H9 (cell line): ENCODE data around the gene SYNPO2. TPM values are rescaled to one million over a fixed set of nuclear protein-coding genes. Genes with fewer than 3 reads are reported as not detected.

ENCODE experiments used
- DNase-seq: peaks from one replicate; pipeline ENCODE4 v3.0.0-alpha.2; 2017
- H2AFZ ChIP-seq: one replicate; pipeline ENCODE4 v1.6.1; 2013; ENCODE audit warnings: mild to moderate bottlenecking, low read length, control low read depth, moderate library complexity
- H2AK5ac ChIP-seq: 2 replicates; pipeline ENCODE4 v1.6.1; 2013; ENCODE audit warnings: low read length, control low read depth, mixed read lengths; ENCODE audit not compliant: insufficient read length
- H2BK120ac ChIP-seq: one replicate; pipeline ENCODE4 v1.6.1; 2013; ENCODE audit warnings: low read depth, mild to moderate bottlenecking, low read length, control low read depth, inconsistent platforms; ENCODE audit not compliant: poor library complexity, severe bottlenecking
- H2BK12ac ChIP-seq: 2 replicates; pipeline ENCODE4 v1.6.1; 2013; ENCODE audit warnings: low read length, control low read depth, mixed read lengths, low read depth; ENCODE audit not compliant: insufficient read length
- H2BK15ac ChIP-seq: 2 replicates; pipeline ENCODE4 v1.6.1; 2013; ENCODE audit warnings: low read depth, low read length, control low read depth
- H2BK20ac ChIP-seq: one replicate; pipeline ENCODE4 v1.6.1; 2013; ENCODE audit warnings: low read depth, mild to moderate bottlenecking, low read length, control low read depth, inconsistent platforms; ENCODE audit not compliant: poor library complexity, severe bottlenecking
- H2BK5ac ChIP-seq: 2 replicates; pipeline ENCODE4 v1.6.1; 2013; ENCODE audit warnings: low read length, control low read depth, mixed read lengths; ENCODE audit not compliant: insufficient read length
- H3K14ac ChIP-seq: 2 replicates; pipeline ENCODE4 v1.6.1; 2013; ENCODE audit warnings: low read length, control low read depth; ENCODE audit not compliant: insufficient read depth
- H3K18ac ChIP-seq: 2 replicates; pipeline ENCODE4 v1.6.1; 2013; ENCODE audit warnings: low read depth, mild to moderate bottlenecking, mixed read lengths, low read length, control low read depth; ENCODE audit not compliant: insufficient read length
- H3K23ac ChIP-seq: 2 replicates; pipeline ENCODE4 v1.6.1; 2013; ENCODE audit warnings: low read length, control low read depth, mixed read lengths, low read depth; ENCODE audit not compliant: insufficient read length
- H3K23me2 ChIP-seq: 2 replicates; pipeline ENCODE4 v1.6.1; 2013; ENCODE audit warnings: low read depth, mild to moderate bottlenecking, mixed read lengths, low read length, control low read depth; ENCODE audit not compliant: insufficient read length, poor library complexity, severe bottlenecking
- H3K27ac ChIP-seq: 2 replicates; pipeline ENCODE4 v1.5.1; 2013; ENCODE audit warnings: low read length, control low read depth, mixed read lengths, low read depth; ENCODE audit not compliant: insufficient read length
- H3K27me3 ChIP-seq: 2 replicates; pipeline ENCODE4 v1.6.1; 2013; ENCODE audit warnings: low read length, control low read depth, inconsistent platforms; ENCODE audit not compliant: insufficient read depth
- H3K4ac ChIP-seq: 2 replicates; pipeline ENCODE4 v1.6.1; 2013; ENCODE audit warnings: low read depth, mild to moderate bottlenecking, control low read depth, inconsistent platforms, low read length, moderate library complexity
- H3K4me1 ChIP-seq: 2 replicates; pipeline ENCODE4 v1.6.1; 2013; ENCODE audit warnings: low read length, control low read depth, inconsistent platforms; ENCODE audit not compliant: insufficient read depth
- H3K4me2 ChIP-seq: 2 replicates; pipeline ENCODE4 v1.6.1; 2013; ENCODE audit warnings: low read length, control low read depth, mixed read lengths; ENCODE audit not compliant: insufficient read length, insufficient read depth
- H3K56ac ChIP-seq: 2 replicates; pipeline ENCODE4 v1.6.1; 2013; ENCODE audit warnings: low read depth, mild to moderate bottlenecking, mixed read lengths, low read length, control low read depth; ENCODE audit not compliant: insufficient read length
- H3K79me1 ChIP-seq: 2 replicates; pipeline ENCODE4 v1.6.1; 2013; ENCODE audit warnings: low read depth, mild to moderate bottlenecking, moderate library complexity, low read length, control low read depth, inconsistent platforms; ENCODE audit not compliant: insufficient read depth, poor library complexity, severe bottlenecking
- H3K79me2 ChIP-seq: 2 replicates; pipeline ENCODE4 v1.6.1; 2013; ENCODE audit warnings: low read length, control low read depth, inconsistent platforms; ENCODE audit not compliant: insufficient read depth
- H3K9ac ChIP-seq: 2 replicates; pipeline ENCODE4 v1.6.1; 2013; ENCODE audit warnings: low read length, control low read depth, mixed read lengths; ENCODE audit not compliant: insufficient read length; ENCODE audit errors: extremely low read depth
- H3K9me3 ChIP-seq: one replicate; pipeline ENCODE4 v1.6.1; 2013; ENCODE audit warnings: low read depth, low read length, inconsistent platforms; ENCODE audit not compliant: control insufficient read depth
- H3T11ph ChIP-seq: one replicate; pipeline ENCODE4 v1.6.1; 2013; ENCODE audit warnings: mild to moderate bottlenecking, low read length, control low read depth, inconsistent platforms
- H4K20me1 ChIP-seq: one replicate; pipeline ENCODE4 v1.6.1; 2013; ENCODE audit not compliant: control insufficient read depth, insufficient read length, insufficient read depth
- H4K5ac ChIP-seq: 2 replicates; pipeline ENCODE4 v1.6.1; 2013; ENCODE audit warnings: low read depth, mild to moderate bottlenecking, mixed read lengths, low read length, control low read depth; ENCODE audit not compliant: insufficient read length
- H4K8ac ChIP-seq: replicated peaks from 2 replicates; pipeline ENCODE4 v1.6.1; 2013; ENCODE audit warnings: low read length, control low read depth, mixed read lengths, low read depth; ENCODE audit not compliant: insufficient read length
- H4K91ac ChIP-seq: 2 replicates; pipeline ENCODE4 v1.6.1; 2013; ENCODE audit warnings: low read depth, mild to moderate bottlenecking, moderate library complexity, mixed read lengths, low read length, control low read depth; ENCODE audit not compliant: insufficient read length
- H3K27ac Mint-ChIP-seq, 3 experiments: 2 replicates in 2 of 3; 3 replicates in 1 of 3; pipeline ENCODE4 v1.8.0; 2020 to 2021; ENCODE audit warnings: mixed read lengths in 3 of 3, mild to moderate bottlenecking in 1 of 3, moderate library complexity in 1 of 3
- H3K27me3 Mint-ChIP-seq: 2 replicates; pipeline ENCODE4 v1.8.0; 2021; ENCODE audit warnings: low read depth, mild to moderate bottlenecking, moderate library complexity, mixed read lengths
- H3K36me3 Mint-ChIP-seq, 3 experiments: 2 replicates in 2 of 3; 3 replicates in 1 of 3; pipeline ENCODE4 v1.8.0; 2020 to 2021; ENCODE audit warnings: low read depth in 3 of 3, mixed read lengths in 3 of 3; ENCODE audit not compliant: insufficient read depth in 1 of 3
- H3K4me1 Mint-ChIP-seq, 2 experiments: 2 replicates each; pipeline ENCODE4 v1.8.0; 2020; ENCODE audit warnings: mixed read lengths in 2 of 2
- H3K4me3 Mint-ChIP-seq, 2 experiments: 2 replicates in 1 of 2; 3 replicates in 1 of 2; pipeline ENCODE4 v1.8.0; 2020 to 2021; ENCODE audit warnings: mild to moderate bottlenecking in 2 of 2, mixed read lengths in 2 of 2, moderate library complexity in 1 of 2
- H3K9me3 Mint-ChIP-seq, 2 experiments: 2 replicates in 1 of 2; 3 replicates in 1 of 2; pipeline ENCODE4 v1.8.0; 2020; ENCODE audit warnings: mild to moderate bottlenecking in 2 of 2, mixed read lengths in 2 of 2, moderate library complexity in 1 of 2
- CTCF ChIP-seq: fragments of 200-600 bp; sonication (generic); conservative IDR thresholded peaks from 3 replicates; pipeline ENCODE4 v1.8.0; 2021; ENCODE audit warnings: antibody characterized with exemption, mild to moderate bottlenecking
- WGBS: extraction: QIAGEN DNeasy Blood & Tissue Kit; methylation state at CpG from one replicate; pipeline ENCODE4 v1.1.7; 2013; ENCODE audit warnings: missing lambda C conversion rate, low lambda C conversion rate, mixed read lengths; ENCODE audit not compliant: insufficient read length; ENCODE audit errors: extremely low coverage; 5-methylcytosine and 5-hydroxymethylcytosine counted together
- total RNA-seq: library from RNA; stranded (reverse); gene quantifications from 2 replicates; pipeline ENCODE4 v1.2.1, GENCODE V29; 2021

Gene SYNPO2
- total RNA-seq, 1 experiment from 2014 or later = 1.1 TPM

GRCh38 chr4:118867311-118868067 is 21.2 kb upstream of the SYNPO2 start:
- no CpG with 5 or more reads among the region's 3 CpGs for WGBS
- TF ChIP-seq CTCF = no peak
- Histone ChIP-seq H2AFZ (no peak overlapping the region), H4K20me1 (no peaks in the 10 kb centered on the region), H2AK5ac (no peak overlapping the region), H3K18ac (no peak overlapping the region), H3K23ac (no peak overlapping the region), H4K8ac (no peak overlapping the region), H3K4me2 (no peak overlapping the region), H2BK5ac (no peak overlapping the region), H3K4ac (no peak overlapping the region), H3K27ac (no peak overlapping the region), H4K5ac (no peak overlapping the region), H3K9ac (no peak overlapping the region), H3K27me3 (no peaks in the 10 kb centered on the region), H3K79me2 (no peaks in the 10 kb centered on the region), H3K4me1 (peaks cover 4% of the 10 kb centered on the region; the same call in 1 of the 2 replicates), H3K79me1 (no peaks in the 10 kb centered on the region), H3T11ph (no peak overlapping the region), H3K23me2 (no peaks in the 10 kb centered on the region), H3K56ac (no peak overlapping the region), H2BK12ac (no peak overlapping the region), H3K14ac (no peak overlapping the region), H2BK15ac (no peak overlapping the region), H4K91ac (no peak overlapping the region), H3K9me3 (no peaks in the 10 kb centered on the region), H2BK120ac (no peak overlapping the region), H2BK20ac (no peak overlapping the region)
- Mint-ChIP-seq H3K27ac (no peak overlapping the region), H3K4me3 (no peak overlapping the region), H3K27me3 (no peaks in the 10 kb centered on the region), H3K36me3 (peaks cover 0 to 2% (median 0%) of the 10 kb centered on the region in 3 experiments; a peak in 1 of 7 replicates), H3K4me1 (peaks cover 15 to 24% of the 10 kb centered on the region in 2 experiments), H3K9me3 (no peaks in the 10 kb centered on the region; a peak in 1 of 5 replicates)
- no peak for DNase-seq
